Aorta (tissue), 5 donors: Measurements from ENCODE around the gene ARL3. TPM values are rescaled to one million over a fixed set of nuclear protein-coding genes. Genes with fewer than 3 reads are reported as not detected.

Source experiments
- ATAC-seq: fragments of 200-7000 bp; cut with Tn5 transposase; one replicate; pipeline ENCODE4 v1.9.1; 2022; ENCODE audit warnings: moderate library complexity; ENCODE audit not compliant: low FRiP score
- DNase-seq, 2 donors: peaks; one replicate each; pipeline ENCODE4 v3.0.0-alpha.2; 2020
- H3K27ac ChIP-seq, 2 donors: one replicate each; pipeline ENCODE4 v1.5.1; 2013; ENCODE audit warnings: low read length in 2 of 2, mild to moderate bottlenecking in 2 of 2, moderate library complexity in 2 of 2, control low read depth in 1 of 2, inconsistent platforms in 1 of 2, low read depth in 1 of 2
- H3K27me3 ChIP-seq, 2 donors: one replicate each; pipeline ENCODE4 v1.6.1; 2013; ENCODE audit warnings: control low read depth in 1 of 2, low read length in 1 of 2, mild to moderate bottlenecking in 1 of 2, moderate library complexity in 1 of 2; ENCODE audit not compliant: insufficient read depth in 2 of 2, control insufficient read depth in 1 of 2
- H3K36me3 ChIP-seq, 2 donors: one replicate each; pipeline ENCODE4 v1.6.1; 2013; ENCODE audit warnings: control low read depth in 1 of 2, low read length in 1 of 2, mild to moderate bottlenecking in 1 of 2; ENCODE audit not compliant: insufficient read depth in 2 of 2, control insufficient read depth in 1 of 2
- H3K4me1 ChIP-seq, 2 donors: one replicate each; pipeline ENCODE4 v1.6.1; 2013; ENCODE audit warnings: low read length in 2 of 2, control low read depth in 1 of 2, mild to moderate bottlenecking in 1 of 2, moderate library complexity in 1 of 2; ENCODE audit not compliant: insufficient read depth in 2 of 2, control insufficient read depth in 1 of 2
- H3K4me3 ChIP-seq, 2 donors: one replicate each; pipeline ENCODE4 v1.5.1; 2013; ENCODE audit warnings: low read length in 2 of 2, control low read depth in 1 of 2, mild to moderate bottlenecking in 1 of 2
- H3K9me3 ChIP-seq: one replicate; pipeline ENCODE4 v1.6.1; 2013; ENCODE audit warnings: mild to moderate bottlenecking, low read length; ENCODE audit not compliant: control insufficient read depth
- WGBS, 2 donors: extraction: QIAGEN DNeasy Blood & Tissue Kit; methylation state at CpG; one replicate each; pipeline ENCODE4 v1.1.7; 2013; 5-methylcytosine and 5-hydroxymethylcytosine counted together
- intact Hi-C, 2 donors: fragments of 100-400 bp; cut with DNase I; formaldehyde crosslinking; loops; one replicate each; pipeline versions ENCODE4 v1.14.2 to v1.15.0; 2022
- polyA plus RNA-seq, 2 donors: library from polyadenylated mRNA; stranded (reverse); fragments of 200-250 nt; gene quantifications; one replicate each; pipeline ENCODE4 v1.2.3, GENCODE V29; 2013
- total RNA-seq, 2 donors: library from RNA; stranded (reverse); fragmentation: NEBNext Ultra II Directional; extraction: Animal tissue kit (Norgen Biotek cat#: 25700); gene quantifications; one replicate each; pipeline ENCODE4 v1.2.1, GENCODE V29; 2021
- donor health status: healthy with polysubstance abuse.
- donor health status: Bipolar disorder and iron deficiency.
- donor health status: DM: no; HTN: no; CAD: no.
- donor health status: DM: no; HTN: no; CAD: no.
- donor health status: DM: yes; HTN: yes; CAD: no.

ARL3 gene
- total and polyA plus RNA-seq, 4 donors: 8.2 to 18.9 (median 13.0) TPM

GRCh38 chr10:102624751-102625645, 89.2 kb downstream of the ARL3 start:
- DNase-seq: peak in 1 of 2 donors; percentile 61
- ATAC-seq: no peak
- Histone ChIP-seq H3K36me3 (no peaks in the 10 kb centered on the region), H3K27me3 (no peaks in the 10 kb centered on the region), H3K27ac (peak overlapping the region; percentile 43 to 77), H3K4me3 (no peak overlapping the region), H3K9me3 (no peaks in the 10 kb centered on the region), H3K4me1 (peaks cover 4 to 7% of the 10 kb centered on the region in 2 donors)
- 32 to 36% methylated on average over 12 of the region's 12 CpGs for WGBS, 2 donors
- intact Hi-C loops: no loop called here

- WGBS, 2 donors: 75 to 80% methylated on average over 3 of the region's 3 CpGs
- DNase-seq (peak in 1 of 2 donors; percentile 30), ATAC-seq (no peak)
- Histone ChIP-seq H3K4me1 (peaks cover 4 to 7% of the 10 kb centered on the region in 2 donors), H3K27me3 (no peaks in the 10 kb centered on the region), H3K4me3 (no peak overlapping the region), H3K9me3 (no peaks in the 10 kb centered on the region), H3K27ac (no peak overlapping the region), H3K36me3 (no peaks in the 10 kb centered on the region)
- intact Hi-C loops: no loop called here
Measured at GRCh38 chr10:102624094-102624493, 90.1 kb downstream of the ARL3 start.

Other genes with a start within 250 kb of the ARL3 start
- 10 to 100 TPM; 91.6 to 92.9 TPM for gene ACTR1A, start 211.7 kb downstream of the ARL3 start, total RNA-seq
- gene ACTR1A, start 211.7 kb downstream of the ARL3 start, polyA plus RNA-seq: 10 to 100 TPM; 46.8 to 75.2 TPM
- 10 to 100 TPM; 11.3 to 24.0 TPM for gene SUFU, start 210.4 kb downstream of the ARL3 start, total RNA-seq
- 1 to 10 TPM; 2.3 to 4.5 TPM for gene SUFU, start 210.4 kb downstream of the ARL3 start, polyA plus RNA-seq
- 100 to 1,000 TPM; 126 to 189 TPM for gene TRIM8, start 69.9 kb downstream of the ARL3 start, total RNA-seq
- 10 to 100 TPM; 40.6 to 72.4 TPM for gene TRIM8, start 69.9 kb downstream of the ARL3 start, polyA plus RNA-seq
- 1 to 10 TPM; 5.1 to 8.3 TPM for gene SFXN2, start 239 bp upstream of the ARL3 start, total RNA-seq
- 1 to 10 TPM; 3.2 to 3.5 TPM for gene SFXN2, start 239 bp upstream of the ARL3 start, polyA plus RNA-seq
- 10 to 100 TPM; 81.1 to 84.7 TPM for gene WBP1L, start 29.6 kb upstream of the ARL3 start, total RNA-seq
- 10 to 100 TPM; 22.4 to 41.7 TPM for gene WBP1L, start 29.6 kb upstream of the ARL3 start, polyA plus RNA-seq
- under 1 TPM in 1 of 2 donors, not detected in 1; 0.55 TPM for gene CYP17A1, start 123.0 kb upstream of the ARL3 start, total RNA-seq
- gene CYP17A1, start 123.0 kb upstream of the ARL3 start, polyA plus RNA-seq: 1 to 10 TPM in 1 of 2 donors, under 1 TPM in 1; 0.25 to 1.3 TPM
- 10 to 100 TPM; 17.6 to 24.4 TPM for gene BORCS7, start 139.9 kb upstream of the ARL3 start, total RNA-seq
- gene BORCS7, start 139.9 kb upstream of the ARL3 start, polyA plus RNA-seq: 10 to 100 TPM; 25.7 to 47.0 TPM
- 1 to 10 TPM; 1.2 to 3.1 TPM for gene AS3MT, start 155.1 kb upstream of the ARL3 start, total RNA-seq
- gene AS3MT, start 155.1 kb upstream of the ARL3 start, polyA plus RNA-seq: 1 to 10 TPM; 4.1 to 4.8 TPM
- 10 to 100 TPM; 13.3 to 30.8 TPM for gene CNNM2, start 203.9 kb upstream of the ARL3 start, total RNA-seq
- gene CNNM2, start 203.9 kb upstream of the ARL3 start, polyA plus RNA-seq: 1 to 10 TPM; 3.0 to 5.9 TPM